Esophagus squamous epithelium (tissue), 5 donors: ENCODE data around the gene RYR3. TPM values are rescaled to one million over a fixed set of nuclear protein-coding genes. Genes with fewer than 3 reads are reported as not detected.

Experiments
- DNase-seq: peaks from one replicate; lab custom pipeline; 2025; lab: John Stamatoyannopoulos, UW
- H3K27ac ChIP-seq, 4 donors: fragments of 200-600 bp; sonication (generic); one replicate each; pipeline ENCODE4 v1.5.1; 2016 to 2019; ENCODE audit warnings: mild to moderate bottlenecking in 1 of 4
- H3K27me3 ChIP-seq, 4 donors: fragments of 200-600 bp; sonication (generic); 1 replicate in 3 of 4; 2 replicates in 1 of 4; pipeline versions ENCODE4 v1.5.1 to v1.6.0; 2017 to 2021; ENCODE audit warnings: antibody characterized with exemption in 1 of 4
- H3K36me3 ChIP-seq, 3 donors: fragments of 200-600 bp; sonication (generic); one replicate each; pipeline ENCODE4 v1.5.1; 2016 to 2019
- H3K4me1 ChIP-seq, 3 donors: fragments of 200-600 bp; sonication (generic); one replicate each; pipeline ENCODE4 v1.5.1; 2017 to 2019
- H3K4me3 ChIP-seq, 4 donors: fragments of 200-600 bp; sonication (generic); 1 replicate in 3 of 4; 2 replicates in 1 of 4; pipeline ENCODE4 v1.5.1; 2016 to 2019; ENCODE audit warnings: mild to moderate bottlenecking in 2 of 4, moderate library complexity in 1 of 4
- H3K9me3 ChIP-seq, 3 donors: fragments of 200-600 bp; sonication (generic); one replicate each; pipeline ENCODE4 v1.5.1; 2016 to 2019
- CTCF ChIP-seq, 6 experiments: fragments of 450-650 bp in 4 of 6; fragments of 200-600 bp in 2 of 6; sonication (generic) in 2 of 6; IDR thresholded peaks; one replicate each; pipeline ENCODE4 v1.5.1; 2016 to 2019; ENCODE audit warnings: antibody characterized with exemption in 6 of 6, mild to moderate bottlenecking in 4 of 6, moderate library complexity in 4 of 6
- POLR2A ChIP-seq, 4 donors: fragments of 450-650 bp; IDR thresholded peaks; one replicate each; pipeline ENCODE4 v1.6.1; 2017; ENCODE audit warnings: antibody characterized with exemption in 4 of 4, mild to moderate bottlenecking in 4 of 4, moderate library complexity in 3 of 4
- WGBS, 2 donors: methylation state at CpG; one replicate each; pipeline ENCODE4 v1.1.5; 2018; 5-methylcytosine and 5-hydroxymethylcytosine counted together
- intact Hi-C: fragments of 100-400 bp; cut with DNase I; formaldehyde crosslinking; loops from one replicate; pipeline ENCODE4 v1.15.0; 2022
- total RNA-seq, 4 donors: library from RNA; depleted of rRNA; stranded (reverse); fragments of >200 nt; gene quantifications; one replicate each; pipeline ENCODE4 v1.1.0, GENCODE V29; 2016
- donor health status: DM: yes; HTN: yes; CAD: no.

The RYR3 gene
- total RNA-seq, 4 donors from 2014 or later, result 0.15 to 4.2 (median 0.43) TPM

DNA sequence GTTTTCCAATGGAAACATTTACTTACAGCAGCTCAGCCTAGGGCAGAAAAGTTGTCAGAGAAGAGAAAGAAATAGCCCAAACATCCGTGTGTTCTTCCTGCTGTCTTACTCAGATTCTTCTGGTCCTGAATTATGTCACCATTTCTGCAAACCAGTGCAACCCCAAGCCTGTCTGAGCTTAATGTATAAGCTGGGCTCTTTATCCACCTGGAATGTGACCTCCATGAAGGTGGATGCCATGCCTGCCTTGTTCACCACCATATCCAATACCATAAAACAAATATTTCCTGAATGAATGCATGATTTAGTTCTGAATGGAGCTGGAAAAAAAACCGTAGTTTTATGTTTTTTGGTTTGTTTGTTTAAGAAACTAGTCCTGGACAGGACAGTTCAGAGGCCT lies 150.9 kb downstream of the RYR3 start:
- Histone ChIP-seq H3K9me3 (no peaks in the 10 kb centered on the region), H3K27ac (peak overlapping the region in 2 of 4 donors; percentile 76 to 85), H3K4me3 (no peak overlapping the region), H3K4me1 (peaks cover 0 to 40% (median 15%) of the 10 kb centered on the region in 3 donors), H3K27me3 (no peaks in the 10 kb centered on the region), H3K36me3 (no peaks in the 10 kb centered on the region)
- intact Hi-C loops, result no loop called here
- no peak for DNase-seq
- WGBS, 2 donors, result 53 to 58% methylated on average over 2 of the region's 2 CpGs
- no peak for TF ChIP-seq CTCF (IDR thresholded peaks at IDR 0.05)
- TF ChIP-seq POLR2A (IDR thresholded peaks at IDR 0.05), result no peak

DNA sequence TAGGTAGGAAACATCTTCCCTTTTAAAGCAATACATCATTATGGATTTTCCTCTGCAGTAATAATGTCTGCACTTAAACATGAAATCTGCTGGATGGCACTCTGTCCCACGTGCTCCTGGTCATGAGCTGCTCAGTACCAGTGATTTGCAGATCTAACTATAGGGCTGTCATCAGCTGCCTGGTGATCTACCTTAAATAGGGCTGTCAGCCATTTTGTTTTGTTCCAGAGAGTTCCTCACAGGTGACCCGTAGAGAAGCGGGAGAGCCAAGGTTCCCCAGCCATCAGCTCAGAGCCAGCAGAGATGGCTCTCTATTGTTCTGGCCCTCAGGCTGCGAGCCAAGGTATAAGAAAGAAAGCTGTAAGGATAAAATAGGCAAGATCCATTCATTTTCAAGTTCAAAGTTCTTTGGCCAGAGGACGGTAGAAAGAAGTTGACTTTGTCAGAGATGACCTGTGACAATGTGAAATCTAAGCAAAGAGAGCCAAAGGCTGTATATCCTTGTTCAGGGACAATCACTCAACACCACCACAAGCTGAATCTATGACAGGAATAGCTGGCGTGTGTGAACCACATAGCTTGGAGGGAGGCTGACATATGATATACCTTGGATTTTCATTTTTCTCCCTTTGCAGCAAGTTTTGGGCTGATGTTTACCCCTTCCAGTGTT lies 156.5 kb downstream of the RYR3 start:
- Histone ChIP-seq H3K4me3 (no peak overlapping the region), H3K36me3 (no peaks in the 10 kb centered on the region), H3K27me3 (no peaks in the 10 kb centered on the region), H3K4me1 (no peaks in the 10 kb centered on the region), H3K9me3 (no peaks in the 10 kb centered on the region), H3K27ac (no peak overlapping the region)
- TF ChIP-seq POLR2A (IDR thresholded peaks at IDR 0.05) (no peak), CTCF (IDR thresholded peaks at IDR 0.05) (no peak)
- 78 to 84% methylated on average over 6 of the region's 6 CpGs for WGBS, 2 donors
- DNase-seq, result no peak
- intact Hi-C loops, result no loop called here

DNA sequence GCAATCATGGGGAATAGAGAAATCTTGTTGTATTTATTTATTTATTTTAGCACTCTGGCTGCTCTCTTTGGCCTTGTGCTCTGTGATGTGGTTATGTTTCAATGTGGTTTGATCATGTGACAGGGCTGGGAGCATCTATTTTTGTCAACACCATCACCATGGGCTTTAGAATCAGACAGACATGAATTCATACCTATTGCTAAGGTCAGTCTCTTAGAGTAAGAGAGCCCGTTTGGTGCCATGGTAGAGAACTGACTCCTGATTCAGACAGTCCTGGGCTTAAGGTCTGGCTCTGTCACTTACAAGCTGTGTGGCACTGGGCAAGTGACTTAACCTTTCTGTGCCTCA lies 157.0 kb downstream of the RYR3 start:
- 71 to 75% methylated on average over 1 of the region's 1 CpG for WGBS, 2 donors
- TF ChIP-seq POLR2A (IDR thresholded peaks at IDR 0.05), result no peak
- no peak for TF ChIP-seq CTCF (IDR thresholded peaks at IDR 0.05)

DNA sequence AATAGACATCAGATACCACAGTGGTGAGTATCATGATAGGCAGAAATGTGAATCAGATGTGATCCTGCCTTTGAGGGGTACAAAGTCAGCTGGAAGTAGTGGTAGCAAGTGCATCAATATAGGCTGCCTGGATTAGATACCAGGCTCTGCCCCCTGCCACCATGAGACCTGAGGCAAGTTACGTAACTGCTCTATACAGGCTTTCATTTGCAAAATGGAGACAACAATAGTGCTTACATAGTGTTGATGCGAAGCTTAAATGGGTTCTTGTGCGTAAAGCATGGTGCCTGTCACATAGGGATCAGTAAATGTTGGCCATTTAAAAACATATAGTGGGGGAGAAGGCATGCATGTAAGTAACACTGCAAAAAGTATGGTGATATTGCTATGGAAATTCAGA lies 158.0 kb downstream of the RYR3 start:
- no peaks in the 10 kb centered on the region for H3K9me3 ChIP-seq
- H3K4me1 ChIP-seq, result no peaks in the 10 kb centered on the region
- no peak overlapping the region for H3K4me3 ChIP-seq
- no peaks in the 10 kb centered on the region for H3K36me3 ChIP-seq
- no peak for DNase-seq
- H3K27ac ChIP-seq, result no peak overlapping the region
- TF ChIP-seq POLR2A (IDR thresholded peaks at IDR 0.05) (no peak), CTCF (IDR thresholded peaks at IDR 0.05) (no peak)
- H3K27me3 ChIP-seq, result no peaks in the 10 kb centered on the region
- 73 to 91% methylated on average over 3 of the region's 3 CpGs for WGBS, 2 donors
- intact Hi-C loops, result no loop called here

More for the DNA sequence above, 157.0 kb downstream of the RYR3 start:
- Histone ChIP-seq H3K4me1 (no peaks in the 10 kb centered on the region), H3K27ac (no peak overlapping the region), H3K9me3 (no peaks in the 10 kb centered on the region), H3K4me3 (no peak overlapping the region), H3K27me3 (no peaks in the 10 kb centered on the region), H3K36me3 (no peaks in the 10 kb centered on the region)
- intact Hi-C loops, result no loop called here
- no peak for DNase-seq

DNA sequence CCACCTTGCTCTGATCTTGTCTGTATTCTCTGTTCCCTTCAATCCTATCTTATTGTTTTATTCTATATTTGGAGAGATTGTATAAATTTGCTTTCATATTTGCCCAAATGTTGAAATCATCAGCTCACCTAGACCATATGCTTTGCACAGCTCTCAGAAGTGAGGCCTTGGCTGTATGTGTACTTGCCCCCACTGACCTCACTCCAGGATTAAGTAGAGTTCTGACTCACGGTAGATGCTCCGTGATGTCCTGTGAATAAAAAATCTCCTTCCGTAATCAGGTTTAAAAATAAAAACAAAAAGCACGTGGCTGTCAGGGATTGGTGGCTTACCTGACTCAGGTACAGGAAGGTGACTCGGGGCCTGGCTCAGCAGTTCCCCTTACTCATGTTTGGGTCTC lies 162.2 kb downstream of the RYR3 start:
- H3K9me3 ChIP-seq, result no peaks in the 10 kb centered on the region
- H3K36me3 ChIP-seq, result no peaks in the 10 kb centered on the region
- H3K27me3 ChIP-seq, result no peaks in the 10 kb centered on the region
- intact Hi-C loops, result no loop called here
- TF ChIP-seq CTCF (IDR thresholded peaks at IDR 0.05) (no peak), POLR2A (IDR thresholded peaks at IDR 0.05) (no peak)
- DNase-seq, result no peak
- no peaks in the 10 kb centered on the region for H3K4me1 ChIP-seq
- H3K4me3 ChIP-seq, result no peak overlapping the region
- WGBS, 2 donors, result 57 to 73% methylated on average over 5 of the region's 5 CpGs
- no peak overlapping the region for H3K27ac ChIP-seq
